ENCODE results near the gene MS4A7. TPM values are rescaled to one million over a fixed set of nuclear protein-coding genes. Genes with fewer than 3 reads are reported as not detected.

The MS4A7 gene
- not detected for total RNA-seq

GRCh38 chr11:60378354-60378753 lies at the start of gene MS4A7:
TSS of gene MS4A7 (plus strand) at chr11:60378532. CDS start at chr11:60383142, 4,610 bp downstream.
- Mint-ChIP-seq H3K27ac (no peak within 1 kb of the TSS), H3K27me3 (peaks cover 23% of the 10 kb centered on the region), H3K9me3 (no peaks in the 10 kb centered on the region), H3K36me3 (ENCODE audit: low read depth) (no peaks in the 10 kb centered on the region), H3K4me3 (no peak within 1 kb of the TSS), H3K4me1 (ENCODE audit: low read depth) (peaks cover 7% of the 10 kb centered on the region)
- ATAC-seq (peak; percentile 37), DNase-seq (no peak)
- intact Hi-C loops (cut with micrococcal nuclease) = no loop called here
- TF ChIP-seq CTCF (IDR thresholded peaks at IDR 0.05) = no peak
- CTCF ChIA-PET = interaction anchor here (1.2 kb wide), 1 partner anchor 15 kb away, joined by 5 read pairs; no protein-coding TSS in a partner anchor
- POLR2A ChIA-PET = no interaction called here

- Mint-ChIP-seq H3K27me3 (peaks cover 3% of the 10 kb centered on the region), H3K4me3 (no peak overlapping the region), H3K4me1 (ENCODE audit: low read depth) (no peaks in the 10 kb centered on the region), H3K36me3 (ENCODE audit: low read depth) (no peaks in the 10 kb centered on the region), H3K9me3 (peaks cover 2% of the 10 kb centered on the region), H3K27ac (no peak overlapping the region)
- ATAC-seq (no peak), DNase-seq (no peak)
- POLR2A ChIA-PET = no interaction called here
- intact Hi-C loops (cut with micrococcal nuclease) = no loop called here
- TF ChIP-seq CTCF (IDR thresholded peaks at IDR 0.05) = no peak
- CTCF ChIA-PET = interaction anchor here (0.8 to 2.2 kb wide), 9 partner anchors 10 to 285 kb away, joined by 3 to 10 read pairs (median 4); no protein-coding TSS in a partner anchor
Measured at GRCh38 chr11:60332846-60333245, 45.5 kb upstream of the MS4A7 start.

DNA sequence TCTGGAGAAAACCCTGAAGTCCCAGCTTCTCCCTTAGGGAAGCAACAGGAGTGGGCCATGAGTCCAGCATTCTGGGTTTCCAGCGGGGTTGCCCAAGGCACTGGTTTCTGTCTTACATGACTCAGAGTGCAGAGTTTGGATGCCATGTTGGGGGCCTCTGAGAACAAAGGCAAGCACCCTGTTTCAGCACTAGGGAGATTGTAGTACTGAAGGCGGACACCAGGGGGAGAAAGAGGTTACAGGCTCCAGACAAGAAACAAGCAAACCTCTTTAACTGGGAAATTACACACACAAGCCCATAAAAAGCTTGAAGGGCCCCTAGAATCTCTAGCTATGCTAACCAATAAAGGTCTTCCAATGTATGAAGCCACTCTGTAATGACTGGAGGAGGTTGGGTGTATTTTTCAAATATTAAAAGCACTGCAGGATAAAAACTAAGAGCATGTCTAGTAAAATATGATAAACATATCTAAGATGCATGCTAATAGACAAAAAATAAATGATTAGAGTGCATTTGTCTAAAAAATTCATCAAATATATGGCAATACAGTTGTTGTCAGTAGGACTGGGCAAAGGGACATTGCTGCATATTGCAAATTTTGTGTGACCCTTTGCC lies 44.2 kb upstream of the MS4A7 start:
- H3K27ac Mint-ChIP-seq = no peak overlapping the region
- POLR2A ChIA-PET = no interaction called here
- peak; percentile 79 for TF ChIP-seq CTCF (IDR thresholded peaks at IDR 0.05)
- intact Hi-C loops (cut with micrococcal nuclease) = no loop called here
- H3K9me3 Mint-ChIP-seq = peaks cover 2% of the 10 kb centered on the region
- no peaks in the 10 kb centered on the region for H3K4me1 Mint-ChIP-seq (ENCODE audit: low read depth)
- ATAC-seq (peak; percentile 92), DNase-seq (peak; percentile 86)
- H3K27me3 Mint-ChIP-seq = peaks cover 3% of the 10 kb centered on the region
- no peak overlapping the region for H3K4me3 Mint-ChIP-seq
- H3K36me3 Mint-ChIP-seq (ENCODE audit: low read depth) = no peaks in the 10 kb centered on the region
- CTCF ChIA-PET = interaction anchor here (0.7 to 2.2 kb wide), 21 partner anchors 8 to 339 kb away, joined by 3 to 10 read pairs (median 3); no protein-coding TSS in a partner anchor

DNA sequence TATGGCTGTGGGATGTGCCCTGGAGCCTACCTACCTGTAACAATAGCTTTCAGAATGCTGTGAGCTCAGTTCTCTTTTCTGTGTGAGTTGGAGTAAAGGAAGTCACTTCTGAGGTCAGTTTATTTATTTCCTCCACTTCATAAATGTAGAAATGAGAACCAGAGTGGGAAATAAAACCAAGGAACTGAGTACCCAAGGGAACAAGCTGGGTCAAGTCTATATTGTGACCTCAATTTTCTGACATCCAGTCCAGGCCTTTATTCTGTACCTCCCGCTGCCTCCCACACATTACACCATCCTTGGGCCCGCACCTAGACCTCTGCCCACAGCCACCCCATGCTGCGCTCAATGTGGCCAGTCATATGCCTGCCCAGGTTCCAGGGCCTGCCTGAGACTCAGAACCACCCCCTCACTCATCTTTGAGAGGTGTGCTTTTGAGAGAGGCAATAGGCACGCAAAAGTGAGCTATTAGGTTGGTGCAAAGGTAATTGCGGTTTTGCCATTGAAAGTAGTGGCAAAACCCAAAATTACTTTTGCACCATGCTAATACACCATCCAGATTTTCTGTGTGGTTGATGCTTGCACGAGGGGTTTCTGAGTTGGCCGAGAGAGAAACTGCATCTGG lies 41.5 kb upstream of the MS4A7 start:
- intact Hi-C loops (cut with micrococcal nuclease) = no loop called here
- DNase-seq (no peak), ATAC-seq (no peak)
- H3K4me1 Mint-ChIP-seq (ENCODE audit: low read depth) = no peaks in the 10 kb centered on the region
- H3K27me3 Mint-ChIP-seq = peaks cover 11% of the 10 kb centered on the region
- ChIA-PET POLR2A (no interaction called here), CTCF (interaction anchor here (1.0 kb wide), 1 partner anchor 7 kb away, joined by 4 read pairs; no protein-coding TSS in a partner anchor)
- no peaks in the 10 kb centered on the region for H3K36me3 Mint-ChIP-seq (ENCODE audit: low read depth)
- no peak overlapping the region for H3K27ac Mint-ChIP-seq
- H3K9me3 Mint-ChIP-seq = no peaks in the 10 kb centered on the region
- no peak overlapping the region for H3K4me3 Mint-ChIP-seq
- TF ChIP-seq CTCF (IDR thresholded peaks at IDR 0.05) = no peak

DNA sequence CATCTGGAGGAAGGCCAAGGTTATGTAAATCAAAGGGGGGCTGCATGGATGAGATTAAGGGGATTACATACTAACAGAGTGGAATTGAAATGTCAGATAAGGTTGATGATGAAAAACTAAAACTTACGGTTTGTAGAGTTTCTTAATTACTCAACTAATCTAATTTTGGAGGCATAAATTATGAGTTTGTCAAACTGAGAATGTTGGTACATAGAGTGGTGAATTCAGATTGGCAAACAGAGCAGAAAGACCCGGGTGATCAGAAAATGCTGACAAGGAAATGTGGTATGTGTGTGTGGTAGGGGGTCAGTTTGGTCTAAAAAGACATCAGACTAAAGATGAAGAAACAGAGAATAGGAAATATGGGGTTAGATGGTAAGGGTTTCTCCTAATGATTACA lies 40.3 kb upstream of the MS4A7 start:
- DNase-seq = no peak
- intact Hi-C loops (cut with micrococcal nuclease) = no loop called here
- no peak overlapping the region for H3K4me3 Mint-ChIP-seq
- ChIA-PET CTCF (no interaction called here), POLR2A (no interaction called here)
- no peak for TF ChIP-seq CTCF (IDR thresholded peaks at IDR 0.05)
- no peaks in the 10 kb centered on the region for H3K4me1 Mint-ChIP-seq (ENCODE audit: low read depth)
- ATAC-seq = no peak
- H3K36me3 Mint-ChIP-seq (ENCODE audit: low read depth) = no peaks in the 10 kb centered on the region
- H3K27ac Mint-ChIP-seq = no peak overlapping the region
- no peaks in the 10 kb centered on the region for H3K9me3 Mint-ChIP-seq
- peaks cover 15% of the 10 kb centered on the region for H3K27me3 Mint-ChIP-seq

All from activated CD8-positive, alpha-beta T cell treated with anti-CD3 and anti-CD28 coated beads for 36 hours (primary cell).